CD4-positive, CD25-positive, alpha-beta regulatory T cell (primary cell): Measurements from ENCODE around the gene SCG5. TPM values are rescaled to one million over a fixed set of nuclear protein-coding genes. Genes with fewer than 3 reads are reported as not detected.

Experiments
- ATAC-seq, 2 donors: fragments of 150-1000 bp; cut with Tn5 transposase; one replicate each; pipeline ENCODE4 v1.10.0; 2021; ENCODE audit warnings: low read depth in 2 of 2, moderate number of reproducible peaks in 2 of 2, moderate library complexity in 1 of 2
- DNase-seq, 3 donors: peaks; one replicate each; pipeline versions ENCODE4 v3.0.0 to v3.0.0-alpha.2; 2012 to 2022; ENCODE audit warnings: mixed read lengths in 1 of 3
- H3K27ac ChIP-seq: one replicate; pipeline ENCODE4 v1.7.0; 2013; ENCODE audit warnings: mild to moderate bottlenecking, low read length; ENCODE audit not compliant: insufficient read depth, poor library complexity, severe bottlenecking
- H3K27me3 ChIP-seq: one replicate; pipeline ENCODE4 v1.7.0; 2013; ENCODE audit warnings: low read length; ENCODE audit not compliant: control insufficient read depth, insufficient read depth
- H3K36me3 ChIP-seq: one replicate; pipeline ENCODE4 v1.7.0; 2013; ENCODE audit warnings: mild to moderate bottlenecking, low read length, moderate library complexity; ENCODE audit not compliant: control insufficient read depth, insufficient read depth
- H3K4me1 ChIP-seq: 2 replicates; pipeline ENCODE4 v1.7.0; 2013; ENCODE audit warnings: mild to moderate bottlenecking, low read length; ENCODE audit not compliant: insufficient read depth, control insufficient read depth, poor library complexity, severe bottlenecking
- H3K4me3 ChIP-seq: one replicate; pipeline ENCODE4 v1.7.0; 2013; ENCODE audit warnings: low read depth, mild to moderate bottlenecking, low read length, moderate library complexity
- H3K9me3 ChIP-seq, 2 experiments: 1 replicate in 1 of 2; 2 replicates in 1 of 2; pipeline ENCODE4 v1.7.0; 2013; ENCODE audit warnings: low read length in 2 of 2, mild to moderate bottlenecking in 1 of 2, moderate library complexity in 1 of 2; ENCODE audit not compliant: control insufficient read depth in 2 of 2
- H3K27ac Mint-ChIP-seq, 3 donors: one replicate each; pipeline ENCODE4 v1.8.0; 2020 to 2022; ENCODE audit warnings: mild to moderate bottlenecking in 3 of 3, mixed read lengths in 3 of 3, moderate library complexity in 2 of 3
- H3K27me3 Mint-ChIP-seq: one replicate; pipeline ENCODE4 v1.8.0; 2022; ENCODE audit warnings: mild to moderate bottlenecking, mixed read lengths
- H3K36me3 Mint-ChIP-seq: one replicate; pipeline ENCODE4 v1.8.0; 2020; ENCODE audit warnings: mixed read lengths
- H3K4me1 Mint-ChIP-seq, 4 donors: one replicate each; pipeline ENCODE4 v1.8.0; 2020 to 2022; ENCODE audit warnings: mixed read lengths in 4 of 4, mild to moderate bottlenecking in 1 of 4
- H3K4me3 Mint-ChIP-seq, 4 donors: one replicate each; pipeline ENCODE4 v1.8.0; 2020 to 2022; ENCODE audit warnings: mild to moderate bottlenecking in 4 of 4, mixed read lengths in 4 of 4, moderate library complexity in 3 of 4
- H3K9me3 Mint-ChIP-seq, 7 donors: one replicate each; pipeline ENCODE4 v1.8.0; 2020 to 2022; ENCODE audit warnings: mixed read lengths in 7 of 7, mild to moderate bottlenecking in 3 of 7, moderate library complexity in 2 of 7
- polyA plus RNA-seq, 4 donors: library from polyadenylated mRNA; unstranded; fragments of 300-500 nt; fragmentation: Illumina TruSeq; gene quantifications; one replicate each; pipeline ENCODE4 v1.2.3, GENCODE V29; 2021
- total RNA-seq: library from RNA; stranded (reverse); gene quantifications from one replicate; pipeline ENCODE4 v1.2.3, GENCODE V29; 2022

The SCG5 gene
- total and polyA plus RNA-seq, 5 donors from 2014 or later = 0.28 to 1.8 (median 0.86) TPM

DNA sequence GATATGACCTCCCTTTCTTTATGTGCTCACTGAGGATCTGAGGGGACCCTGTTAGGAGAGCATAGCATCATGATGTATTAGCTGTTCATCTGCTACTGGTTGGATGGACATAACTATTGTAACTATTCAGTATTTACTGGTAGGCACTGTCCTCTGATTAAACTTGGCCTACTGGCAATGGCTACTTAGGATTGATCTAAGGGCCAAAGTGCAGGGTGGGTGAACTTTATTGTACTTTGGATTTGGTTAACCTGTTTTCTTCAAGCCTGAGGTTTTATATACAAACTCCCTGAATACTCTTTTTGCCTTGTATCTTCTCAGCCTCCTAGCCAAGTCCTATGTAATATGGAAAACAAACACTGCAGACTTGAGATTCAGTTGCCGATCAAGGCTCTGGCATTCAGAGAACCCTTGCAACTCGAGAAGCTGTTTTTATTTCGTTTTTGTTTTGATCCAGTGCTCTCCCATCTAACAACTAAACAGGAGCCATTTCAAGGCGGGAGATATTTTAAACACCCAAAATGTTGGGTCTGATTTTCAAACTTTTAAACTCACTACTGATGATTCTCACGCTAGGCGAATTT is 91.2 kb downstream of the SCG5 start:
- H3K4me1 ChIP-seq = no peaks in the 10 kb centered on the region
- DNase-seq = no peak
- no peaks in the 10 kb centered on the region for H3K9me3 ChIP-seq
- Mint-ChIP-seq H3K27me3 (peaks cover 29% of the 10 kb centered on the region), H3K9me3 (peaks cover 0 to 5% (median 0%) of the 10 kb centered on the region in 7 donors), H3K36me3 (no peaks in the 10 kb centered on the region), H3K4me3 (no peak overlapping the region), H3K27ac (no peak overlapping the region), H3K4me1 (no peaks in the 10 kb centered on the region)
- ATAC-seq = no peak
- no peaks in the 10 kb centered on the region for H3K36me3 ChIP-seq
- no peak overlapping the region for H3K4me3 ChIP-seq
- H3K27ac ChIP-seq = no peak overlapping the region
- H3K27me3 ChIP-seq = peaks cover 6% of the 10 kb centered on the region

DNA sequence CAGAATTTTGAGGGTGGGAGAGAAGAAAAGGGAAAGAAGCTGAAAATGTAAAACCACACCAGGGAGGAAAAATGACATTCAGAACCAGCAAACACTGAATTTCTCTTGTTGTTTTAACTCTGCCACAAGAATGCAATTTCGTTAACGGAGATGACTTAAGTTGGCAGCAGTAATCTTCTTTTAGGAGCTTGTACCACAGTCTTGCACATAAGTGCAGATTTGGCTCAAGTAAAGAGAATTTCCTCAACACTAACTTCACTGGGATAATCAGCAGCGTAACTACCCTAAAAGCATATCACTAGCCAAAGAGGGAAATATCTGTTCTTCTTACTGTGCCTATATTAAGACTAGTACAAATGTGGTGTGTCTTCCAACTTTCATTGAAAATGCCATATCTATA is 91.8 kb downstream of the SCG5 start:
- no peaks in the 10 kb centered on the region for H3K36me3 Mint-ChIP-seq

DNA sequence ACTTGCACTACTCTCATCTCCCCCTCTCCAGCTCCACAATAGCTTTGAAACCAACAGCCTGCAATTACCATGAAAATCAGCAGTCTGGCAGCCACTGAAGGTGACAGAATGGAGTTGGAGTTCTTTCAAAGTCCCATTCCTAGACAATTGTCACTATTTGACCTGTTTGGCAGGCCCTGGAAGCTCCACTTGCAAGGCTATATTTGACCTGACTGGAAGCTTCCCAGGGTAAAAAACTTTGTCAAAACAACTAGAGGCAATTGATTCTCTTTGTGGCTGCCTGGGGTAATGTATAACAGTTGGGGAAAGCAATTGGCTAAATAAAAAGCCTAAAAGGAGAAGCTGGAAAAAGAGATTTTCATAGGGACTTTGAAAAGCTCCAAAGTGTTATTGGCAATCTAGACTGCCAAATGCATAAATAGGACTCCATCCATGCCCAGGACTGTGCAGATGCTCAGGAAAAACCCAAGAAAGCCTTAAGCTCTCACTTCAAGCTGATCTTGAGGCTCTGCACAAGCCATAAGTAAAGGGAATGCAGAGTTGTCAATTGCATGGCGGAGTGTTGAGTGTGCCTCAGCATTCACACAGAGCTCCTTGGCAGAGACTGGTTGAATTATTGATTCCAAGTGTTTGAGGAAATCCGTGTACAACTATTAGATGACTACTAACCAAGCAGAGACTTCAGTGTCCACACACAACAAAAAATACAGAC is 94.6 kb downstream of the SCG5 start:
- DNase-seq (no peak), ATAC-seq (no peak)
- no peaks in the 10 kb centered on the region for H3K36me3 ChIP-seq
- H3K27me3 ChIP-seq = peaks cover 6% of the 10 kb centered on the region
- Mint-ChIP-seq H3K36me3 (no peaks in the 10 kb centered on the region), H3K4me1 (no peaks in the 10 kb centered on the region), H3K27me3 (peaks cover 29% of the 10 kb centered on the region), H3K4me3 (no peak overlapping the region), H3K9me3 (peaks cover 0 to 10% (median 0%) of the 10 kb centered on the region in 7 donors), H3K27ac (no peak overlapping the region)
- H3K4me3 ChIP-seq = no peak overlapping the region
- no peaks in the 10 kb centered on the region for H3K4me1 ChIP-seq
- no peak overlapping the region for H3K27ac ChIP-seq
- peaks cover 0 to 1% of the 10 kb centered on the region in 2 experiments for H3K9me3 ChIP-seq

More for the DNA sequence above, 91.8 kb downstream of the SCG5 start:
- Mint-ChIP-seq H3K27ac (no peak overlapping the region), H3K4me3 (no peak overlapping the region), H3K27me3 (peaks cover 29% of the 10 kb centered on the region), H3K9me3 (peaks cover 0 to 3% (median 0%) of the 10 kb centered on the region in 7 donors), H3K4me1 (no peaks in the 10 kb centered on the region)
- H3K36me3 ChIP-seq = no peaks in the 10 kb centered on the region
- no peak for DNase-seq
- H3K9me3 ChIP-seq = no peaks in the 10 kb centered on the region
- H3K4me1 ChIP-seq = no peaks in the 10 kb centered on the region
- no peak overlapping the region for H3K27ac ChIP-seq
- peaks cover 6% of the 10 kb centered on the region for H3K27me3 ChIP-seq
- H3K4me3 ChIP-seq = no peak overlapping the region
- ATAC-seq = no peak

GRCh38 chr15:32736701-32737061 is 95.2 kb downstream of the SCG5 start:
- no peak overlapping the region for H3K27ac Mint-ChIP-seq
- ATAC-seq = no peak
- peaks cover 0 to 10% (median 0%) of the 10 kb centered on the region in 7 donors for H3K9me3 Mint-ChIP-seq
- Histone ChIP-seq H3K36me3 (no peaks in the 10 kb centered on the region), H3K9me3 (peaks cover 0 to 1% of the 10 kb centered on the region in 2 experiments), H3K4me1 (no peaks in the 10 kb centered on the region), H3K27me3 (peaks cover 6% of the 10 kb centered on the region), H3K27ac (no peak overlapping the region), H3K4me3 (no peak overlapping the region)
- H3K4me1 Mint-ChIP-seq = no peaks in the 10 kb centered on the region
- no peak overlapping the region for H3K4me3 Mint-ChIP-seq
- peaks cover 29% of the 10 kb centered on the region for H3K27me3 Mint-ChIP-seq
- DNase-seq = no peak
- no peaks in the 10 kb centered on the region for H3K36me3 Mint-ChIP-seq

GRCh38 chr15:32737304-32737703 is 95.8 kb downstream of the SCG5 start:
- Mint-ChIP-seq H3K36me3 (no peaks in the 10 kb centered on the region), H3K9me3 (peaks cover 0 to 10% (median 0%) of the 10 kb centered on the region in 7 donors), H3K4me3 (no peak overlapping the region), H3K27ac (no peak overlapping the region), H3K4me1 (no peaks in the 10 kb centered on the region), H3K27me3 (peaks cover 27% of the 10 kb centered on the region)
- no peak overlapping the region for H3K4me3 ChIP-seq
- ATAC-seq (no peak), DNase-seq (no peak)
- peaks cover 6% of the 10 kb centered on the region for H3K27me3 ChIP-seq
- no peak overlapping the region for H3K27ac ChIP-seq
- H3K9me3 ChIP-seq = peaks cover 0 to 1% of the 10 kb centered on the region in 2 experiments
- no peaks in the 10 kb centered on the region for H3K36me3 ChIP-seq
- no peaks in the 10 kb centered on the region for H3K4me1 ChIP-seq

- ATAC-seq = no peak
Measured at GRCh38 chr15:32738666-32739065, 97.2 kb downstream of the SCG5 start.

GRCh38 chr15:32739522-32740063 is 98.1 kb downstream of the SCG5 start:
- peaks cover 3% of the 10 kb centered on the region for H3K27me3 ChIP-seq
- no peak overlapping the region for H3K27ac ChIP-seq
- H3K4me1 ChIP-seq = no peaks in the 10 kb centered on the region
- Mint-ChIP-seq H3K36me3 (no peaks in the 10 kb centered on the region), H3K27ac (no peak overlapping the region), H3K27me3 (peaks cover 24% of the 10 kb centered on the region), H3K9me3 (peaks cover 0 to 10% (median 0%) of the 10 kb centered on the region in 7 donors), H3K4me1 (no peaks in the 10 kb centered on the region), H3K4me3 (no peak overlapping the region)
- H3K9me3 ChIP-seq = peaks cover 0 to 1% of the 10 kb centered on the region in 2 experiments
- ATAC-seq (no peak), DNase-seq (no peak)
- H3K4me3 ChIP-seq = no peak overlapping the region
- H3K36me3 ChIP-seq = no peaks in the 10 kb centered on the region

More at GRCh38 chr15:32738666-32739065, 97.2 kb downstream of the SCG5 start:
- Mint-ChIP-seq H3K27ac (no peak overlapping the region), H3K36me3 (no peaks in the 10 kb centered on the region), H3K27me3 (peaks cover 25% of the 10 kb centered on the region), H3K4me1 (no peaks in the 10 kb centered on the region), H3K4me3 (no peak overlapping the region), H3K9me3 (peaks cover 0 to 10% (median 0%) of the 10 kb centered on the region in 7 donors)
- Histone ChIP-seq H3K4me1 (no peaks in the 10 kb centered on the region), H3K36me3 (no peaks in the 10 kb centered on the region), H3K27ac (no peak overlapping the region), H3K27me3 (peaks cover 4% of the 10 kb centered on the region), H3K9me3 (peaks cover 0 to 1% of the 10 kb centered on the region in 2 experiments), H3K4me3 (no peak overlapping the region)
- DNase-seq = no peak
